Colonic mucosa (tissue), 4 donors: ENCODE measurements around the gene FOXD2. TPM values are rescaled to one million over a fixed set of nuclear protein-coding genes. Genes with fewer than 3 reads are reported as not detected.

Source experiments
- DNase-seq: peaks from one replicate; pipeline ENCODE4 v3.0.0-alpha.2; 2020
- H3K27ac ChIP-seq: fragments of 200-600 bp; one replicate; pipeline ENCODE4 v1.8.0; 2021
- H3K27me3 ChIP-seq: fragments of 200-600 bp; one replicate; pipeline ENCODE4 v1.8.0; 2021
- H3K36me3 ChIP-seq: fragments of 200-600 bp; one replicate; pipeline ENCODE4 v1.8.0; 2021
- H3K4me1 ChIP-seq: fragments of 200-600 bp; one replicate; pipeline ENCODE4 v1.8.0; 2021; ENCODE audit warnings: mild to moderate bottlenecking
- H3K4me3 ChIP-seq: fragments of 200-600 bp; one replicate; pipeline ENCODE4 v1.8.0; 2021
- H3K9ac ChIP-seq, 2 donors: one replicate each; pipeline ENCODE4 v1.7.0; 2013; ENCODE audit warnings: control low read depth in 2 of 2, low read depth in 2 of 2, low read length in 2 of 2
- H3K9me3 ChIP-seq: fragments of 200-600 bp; one replicate; pipeline ENCODE4 v1.8.0; 2021
- intact Hi-C: fragments of 100-400 bp; cut with DNase I; formaldehyde crosslinking; loops from one replicate; pipeline ENCODE4 v1.14.1; 2022
- total RNA-seq, 2 donors: library from RNA; stranded (reverse); fragmentation: NEBNext Ultra II Directional in 1 of 2; extraction: Animal tissue kit (Norgen Biotek cat#: 25700) in 1 of 2; gene quantifications; one replicate each; pipeline ENCODE4 v1.2.1, GENCODE V29; 2021
- TF ChIP-seq, protein P1 (sequence below): fragments of 200-600 bp; IDR thresholded peaks from one replicate; pipeline ENCODE4 v1.8.0; 2022; ENCODE audit warnings: antibody characterized with exemption, mild to moderate bottlenecking
- donor health status: healthy.
- donor health status: DM: no; HTN: no; CAD: no.
- donor health status: DM: no; HTN: no; CAD: no.

FOXD2 gene
- total RNA-seq, 2 donors from 2014 or later = 22.5 to 25.1 TPM

- H3K27me3 ChIP-seq = no peaks in the 10 kb centered on the region
- H3K27ac ChIP-seq = no peak overlapping the region
- TF ChIP-seq, protein P1, sequence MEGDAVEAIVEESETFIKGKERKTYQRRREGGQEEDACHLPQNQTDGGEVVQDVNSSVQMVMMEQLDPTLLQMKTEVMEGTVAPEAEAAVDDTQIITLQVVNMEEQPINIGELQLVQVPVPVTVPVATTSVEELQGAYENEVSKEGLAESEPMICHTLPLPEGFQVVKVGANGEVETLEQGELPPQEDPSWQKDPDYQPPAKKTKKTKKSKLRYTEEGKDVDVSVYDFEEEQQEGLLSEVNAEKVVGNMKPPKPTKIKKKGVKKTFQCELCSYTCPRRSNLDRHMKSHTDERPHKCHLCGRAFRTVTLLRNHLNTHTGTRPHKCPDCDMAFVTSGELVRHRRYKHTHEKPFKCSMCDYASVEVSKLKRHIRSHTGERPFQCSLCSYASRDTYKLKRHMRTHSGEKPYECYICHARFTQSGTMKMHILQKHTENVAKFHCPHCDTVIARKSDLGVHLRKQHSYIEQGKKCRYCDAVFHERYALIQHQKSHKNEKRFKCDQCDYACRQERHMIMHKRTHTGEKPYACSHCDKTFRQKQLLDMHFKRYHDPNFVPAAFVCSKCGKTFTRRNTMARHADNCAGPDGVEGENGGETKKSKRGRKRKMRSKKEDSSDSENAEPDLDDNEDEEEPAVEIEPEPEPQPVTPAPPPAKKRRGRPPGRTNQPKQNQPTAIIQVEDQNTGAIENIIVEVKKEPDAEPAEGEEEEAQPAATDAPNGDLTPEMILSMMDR = no peak
- no peaks in the 10 kb centered on the region for H3K9me3 ChIP-seq
- intact Hi-C loops = no loop called here
- no peaks in the 10 kb centered on the region for H3K36me3 ChIP-seq
- no peak overlapping the region for H3K9ac ChIP-seq
- no peak for DNase-seq
- H3K4me3 ChIP-seq = no peak overlapping the region
- no peaks in the 10 kb centered on the region for H3K4me1 ChIP-seq
These were observed 32.1 kb downstream of the FOXD2 start for GRCh38 chr1:47469910-47470309.

- H3K27me3 ChIP-seq = no peaks in the 10 kb centered on the region
- intact Hi-C loops = no loop called here
These were observed 33.3 kb downstream of the FOXD2 start for GRCh38 chr1:47471163-47471562.

GRCh38 chr1:47474278-47475193 lies 36.7 kb downstream of the FOXD2 start:
- DNase-seq = no peak
- no peaks in the 10 kb centered on the region for H3K27me3 ChIP-seq
- intact Hi-C loops = no loop called here
- no peaks in the 10 kb centered on the region for H3K36me3 ChIP-seq
- H3K9me3 ChIP-seq = no peaks in the 10 kb centered on the region
- no peak overlapping the region for H3K4me3 ChIP-seq
- TF ChIP-seq, protein P1 = no peak
- peaks cover 11% of the 10 kb centered on the region for H3K4me1 ChIP-seq
- H3K9ac ChIP-seq = no peak overlapping the region
- no peak overlapping the region for H3K27ac ChIP-seq

More at GRCh38 chr1:47471163-47471562, 33.3 kb downstream of the FOXD2 start:
- TF ChIP-seq, protein P1 = no peak
- Histone ChIP-seq H3K36me3 (no peaks in the 10 kb centered on the region), H3K9ac (no peak overlapping the region), H3K4me1 (no peaks in the 10 kb centered on the region), H3K4me3 (no peak overlapping the region), H3K27ac (no peak overlapping the region), H3K9me3 (no peaks in the 10 kb centered on the region)
- no peak for DNase-seq

DNA sequence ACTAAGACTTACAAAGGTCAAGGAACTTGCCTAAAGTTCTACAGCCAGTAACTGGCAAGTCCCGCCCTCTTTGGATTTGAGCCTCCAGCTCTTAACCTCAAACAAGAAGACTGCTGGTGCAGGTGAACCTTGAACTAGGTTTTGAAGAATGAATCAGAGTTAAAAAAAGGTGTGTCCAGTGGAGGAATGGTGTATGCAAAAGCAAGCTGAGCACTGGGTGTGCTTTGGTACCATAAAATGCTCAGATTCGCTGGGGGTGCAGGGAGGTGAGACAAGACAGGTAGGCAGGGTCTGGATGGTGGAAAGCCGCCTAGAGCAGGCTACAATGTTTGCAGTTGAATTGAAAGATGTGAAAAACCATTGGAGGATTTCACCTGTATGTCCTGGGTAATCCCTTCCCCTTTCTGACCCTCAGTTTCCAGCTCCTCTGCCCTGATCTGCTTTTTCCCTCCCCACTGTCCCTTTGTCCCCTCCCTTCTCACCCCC lies 39.8 kb downstream of the FOXD2 start:
- intact Hi-C loops = no loop called here
- Histone ChIP-seq H3K27me3 (no peaks in the 10 kb centered on the region), H3K36me3 (no peaks in the 10 kb centered on the region), H3K9ac (peak overlapping the region; percentile 29 to 58), H3K9me3 (no peaks in the 10 kb centered on the region), H3K4me3 (no peak overlapping the region), H3K4me1 (peaks cover 11% of the 10 kb centered on the region), H3K27ac (peak overlapping the region; percentile 68)
- TF ChIP-seq, protein P1 = no peak
- peak; percentile 90 for DNase-seq

GRCh38 chr1:47478090-47478489 lies 40.2 kb downstream of the FOXD2 start:
- Histone ChIP-seq H3K4me1 (peaks cover 11% of the 10 kb centered on the region), H3K9me3 (no peaks in the 10 kb centered on the region), H3K27ac (peak overlapping the region; percentile 68), H3K4me3 (no peak overlapping the region), H3K27me3 (no peaks in the 10 kb centered on the region), H3K9ac (peak overlapping the region; percentile 29 to 58), H3K36me3 (no peaks in the 10 kb centered on the region)
- DNase-seq = peak; percentile 89
- intact Hi-C loops = no loop called here
- TF ChIP-seq, protein P1 = no peak
